GM21447 (cell line): ENCODE data around the gene DGCR2.
"Not testable (repeated sequence)": the region's sequence is repeated elsewhere in the genome, so short reads cannot be mapped to it uniquely, and the experiment has no call there.

ENCODE experiments used
- ATAC-seq: cut with Tn5 transposase; IDR thresholded peaks from one replicate; pipeline ENCODE4 v1.9.1; 2021; ENCODE audit not compliant: unreplicated experiment

Gene DGCR2

GRCh38 chr22:19012308-19012986, 109.8 kb downstream of the DGCR2 start:
- no peak for ATAC-seq

GRCh38 chr22:19011611-19012010, 110.6 kb downstream of the DGCR2 start:
- ATAC-seq: not testable (repeated sequence)

- ATAC-seq: no peak
Measured at GRCh38 chr22:19011075-19011474, 111.1 kb downstream of the DGCR2 start.

GRCh38 chr22:19005905-19006304, 116.3 kb downstream of the DGCR2 start:
- ATAC-seq: no peak

GRCh38 chr22:19004471-19004870, 117.7 kb downstream of the DGCR2 start:
- ATAC-seq: no peak

GRCh38 chr22:19003508-19003907, 118.7 kb downstream of the DGCR2 start:
- no peak for ATAC-seq

GRCh38 chr22:19002684-19003038, 119.6 kb downstream of the DGCR2 start:
- ATAC-seq: no peak

GRCh38 chr22:19001204-19001603, 121.0 kb downstream of the DGCR2 start:
- no peak for ATAC-seq

- ATAC-seq: not testable (repeated sequence)
Measured at GRCh38 chr22:19000106-19000505, 122.1 kb downstream of the DGCR2 start.

- ATAC-seq: no peak
Measured at GRCh38 chr22:18999416-18999815, 122.8 kb downstream of the DGCR2 start.

- no peak for ATAC-seq
Measured at GRCh38 chr22:18999008-18999407, 123.2 kb downstream of the DGCR2 start.

- no peak for ATAC-seq
Measured at GRCh38 chr22:18997925-18998315, 124.3 kb downstream of the DGCR2 start.

GRCh38 chr22:18997306-18997924, 124.8 kb downstream of the DGCR2 start:
- no peak for ATAC-seq

GRCh38 chr22:18996376-18996900, 125.8 kb downstream of the DGCR2 start:
- ATAC-seq: no peak

GRCh38 chr22:18995327-18995711, 126.9 kb downstream of the DGCR2 start:
- no peak for ATAC-seq

GRCh38 chr22:18994701-18995326, 127.4 kb downstream of the DGCR2 start:
- no peak for ATAC-seq

- no peak for ATAC-seq
Measured at GRCh38 chr22:18994056-18994455, 128.2 kb downstream of the DGCR2 start.

GRCh38 chr22:18992543-18993198, 129.5 kb downstream of the DGCR2 start:
- ATAC-seq: no peak

- no peak for ATAC-seq
Measured at GRCh38 chr22:18991821-18992442, 130.3 kb downstream of the DGCR2 start.

- no peak for ATAC-seq
Measured at GRCh38 chr22:18991138-18991432, 131.1 kb downstream of the DGCR2 start.

- ATAC-seq: no peak
Measured at GRCh38 chr22:18990355-18991137, 131.7 kb downstream of the DGCR2 start.
